ENCODE results near the gene KRTAP5-7.
"Not testable (repeated sequence)": the region's sequence is repeated elsewhere in the genome, so short reads cannot be mapped to it uniquely, and the experiment has no call there.

KRTAP5-7 gene

GRCh38 chr11:71532036-71532610 lies 5.1 kb downstream of the KRTAP5-7 start:
- no peak for DNase-seq (ENCODE audit: low read depth)

- DNase-seq (ENCODE audit: low read depth): not testable (repeated sequence)
Observed at GRCh38 chr11:71534711-71535608, 7.9 kb downstream of the KRTAP5-7 start.

- no peak for DNase-seq (ENCODE audit: low read depth)
Observed at GRCh38 chr11:71535825-71536224, 8.8 kb downstream of the KRTAP5-7 start.

GRCh38 chr11:71537537-71537936 lies 10.5 kb downstream of the KRTAP5-7 start:
- no peak for DNase-seq (ENCODE audit: low read depth)

GRCh38 chr11:71537977-71538665 lies 11.1 kb downstream of the KRTAP5-7 start, which contains the start of gene KRTAP5-8:
Gene KRTAP5-8 (plus strand): TSS chr11:71538025. CDS start chr11:71538056, 31 bp downstream.
- DNase-seq (ENCODE audit: low read depth): not testable (repeated sequence)

- no peak for DNase-seq (ENCODE audit: low read depth)
Observed at GRCh38 chr11:71538666-71538990, 11.6 kb downstream of the KRTAP5-7 start.

GRCh38 chr11:71539017-71539416 lies 11.9 kb downstream of the KRTAP5-7 start:
- no peak for DNase-seq (ENCODE audit: low read depth)

- DNase-seq (ENCODE audit: low read depth): not testable (repeated sequence)
Observed at GRCh38 chr11:71539971-71540370, 12.9 kb downstream of the KRTAP5-7 start.

- DNase-seq (ENCODE audit: low read depth): not testable (repeated sequence)
Observed at GRCh38 chr11:71540521-71541304, 13.6 kb downstream of the KRTAP5-7 start.

GRCh38 chr11:71542382-71542781 lies 15.3 kb downstream of the KRTAP5-7 start:
- no peak for DNase-seq (ENCODE audit: low read depth)

GRCh38 chr11:71542879-71543777 lies 16.1 kb downstream of the KRTAP5-7 start:
- no peak for DNase-seq (ENCODE audit: low read depth)

GRCh38 chr11:71543866-71544265 lies 16.8 kb downstream of the KRTAP5-7 start:
- DNase-seq (ENCODE audit: low read depth): no peak

GRCh38 chr11:71544525-71545214 lies 17.6 kb downstream of the KRTAP5-7 start:
- no peak for DNase-seq (ENCODE audit: low read depth)

- no peak for DNase-seq (ENCODE audit: low read depth)
Observed at GRCh38 chr11:71545405-71545966, 18.4 kb downstream of the KRTAP5-7 start.

- DNase-seq (ENCODE audit: low read depth): no peak
Observed at GRCh38 chr11:71548120-71548519, 21.1 kb downstream of the KRTAP5-7 start, which contains the start of gene KRTAP5-9. Gene KRTAP5-9 (plus strand): TSS chr11:71548420. CDS start chr11:71548658, 238 bp downstream.

- no peak for DNase-seq (ENCODE audit: low read depth)
Observed at GRCh38 chr11:71548716-71549151, 21.7 kb downstream of the KRTAP5-7 start.

- DNase-seq (ENCODE audit: low read depth): no peak
Observed at GRCh38 chr11:71551711-71552110, 24.6 kb downstream of the KRTAP5-7 start.

- DNase-seq (ENCODE audit: low read depth): no peak
Observed at GRCh38 chr11:71554996-71555395, 27.9 kb downstream of the KRTAP5-7 start.

GRCh38 chr11:71555508-71555907 lies 28.4 kb downstream of the KRTAP5-7 start:
- DNase-seq (ENCODE audit: low read depth): no peak

GRCh38 chr11:71556018-71556417 lies 29.0 kb downstream of the KRTAP5-7 start:
- DNase-seq (ENCODE audit: low read depth): no peak
